ENCODE data around the gene TBC1D5.

- TF ChIP-seq CTCF (IDR thresholded peaks at IDR 0.05) = no peak
- no peak for TF ChIP-seq POLR2A (IDR thresholded peaks at IDR 0.05)
These were observed 393.3 kb downstream of the TBC1D5 start for GRCh38 chr3:17349093-17349492.
